ENCODE measurements around the gene TNXB. TPM values are rescaled to one million over a fixed set of nuclear protein-coding genes. Genes with fewer than 3 reads are reported as not detected.

TNXB gene
- total and polyA plus RNA-seq, 9 of the 15 experiments (the other 6 are each of a cell fraction or from before 2014, with no cell fraction given) = 0.14 to 28.1 (median 12.4) TPM

DNA sequence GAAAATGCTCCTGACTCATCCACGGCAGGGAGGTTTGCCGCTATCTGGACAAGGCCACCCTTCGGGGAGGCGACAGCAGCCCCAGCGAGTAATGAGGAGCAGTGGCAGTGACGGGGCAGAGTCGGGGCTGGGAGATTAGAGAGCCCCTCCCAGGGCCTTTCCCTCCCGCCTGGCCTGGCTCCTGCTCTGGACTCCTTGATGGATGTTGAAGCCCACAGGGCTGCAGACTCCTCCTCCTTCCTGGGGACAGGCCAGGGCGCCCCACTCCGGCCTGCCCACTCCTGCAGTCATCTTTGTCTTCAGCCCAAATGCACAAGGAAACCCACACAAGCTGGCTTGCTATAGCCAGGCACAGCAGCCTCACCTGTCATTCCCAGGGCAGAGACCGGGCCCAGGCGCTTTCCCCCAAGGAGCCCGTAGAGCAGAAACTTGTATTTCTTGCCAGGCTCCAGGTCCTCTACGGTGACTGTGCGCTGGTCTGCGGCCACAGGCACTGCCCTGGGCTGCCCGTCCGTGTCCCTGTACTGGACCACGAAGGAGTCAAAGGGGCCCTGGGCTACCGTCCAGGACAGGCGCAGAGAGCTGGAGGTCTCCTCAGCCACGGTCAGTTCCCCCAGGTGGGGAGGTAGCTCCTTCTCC is 63.2 kb downstream of the TNXB start (continued):
- TF ChIP-seq MAZ (CRISPR knock-in tag; conservative IDR thresholded peaks at IDR 0.05 in 1 of 2, IDR thresholded peaks at IDR 0.05 in 1 of 2) (peak; percentile 44 to 55; a peak in 2 of 4 replicates), ZNF551 (CRISPR knock-in tag; IDR thresholded peaks at IDR 0.05) (no peak), ZNF583 (CRISPR knock-in tag; IDR thresholded peaks at IDR 0.05) (0 out of 2 replicates have a peak, but pooled peaks have one; percentile 65), NBN (IDR thresholded peaks at IDR 0.05; ENCODE audit: low read depth) (peak; percentile 46; the same call in 1 of the 2 replicates), POLR2G (IDR thresholded peaks at IDR 0.05; ENCODE audit: low read depth, low read length) (peak; percentile 71), ZNF12 (CRISPR knock-in tag; IDR thresholded peaks at IDR 0.05) (0 out of 2 replicates have a peak, but pooled peaks have one; percentile 19), CREM (IDR thresholded peaks at IDR 0.05; ENCODE audit: low read depth) (peak; percentile 46), ZNF347 (CRISPR knock-in tag; IDR thresholded peaks at IDR 0.05; ENCODE audit: low read depth) (no peak), NR2C1 (IDR thresholded peaks at IDR 0.05) (no peak), NR2C1 (tag; IDR thresholded peaks at IDR 0.05) (peak; percentile 30; the same call in 1 of the 2 replicates), NRF1 (conservative IDR thresholded peaks at IDR 0.05 in 1 of 2, IDR thresholded peaks at IDR 0.05 in 1 of 2) (peak; percentile 55; a peak in 3 of 4 replicates), CXXC5 (CRISPR knock-in tag; IDR thresholded peaks at IDR 0.05) (peak; percentile 65), ATF7 (IDR thresholded peaks at IDR 0.05) (peak; percentile 61; the same call in 1 of the 2 replicates), ETV5 (CRISPR knock-in tag; IDR thresholded peaks at IDR 0.05; ENCODE audit: low read depth) (peak; percentile 29; the same call in 1 of the 2 replicates)
- TF ChIP-seq, protein P1, sequence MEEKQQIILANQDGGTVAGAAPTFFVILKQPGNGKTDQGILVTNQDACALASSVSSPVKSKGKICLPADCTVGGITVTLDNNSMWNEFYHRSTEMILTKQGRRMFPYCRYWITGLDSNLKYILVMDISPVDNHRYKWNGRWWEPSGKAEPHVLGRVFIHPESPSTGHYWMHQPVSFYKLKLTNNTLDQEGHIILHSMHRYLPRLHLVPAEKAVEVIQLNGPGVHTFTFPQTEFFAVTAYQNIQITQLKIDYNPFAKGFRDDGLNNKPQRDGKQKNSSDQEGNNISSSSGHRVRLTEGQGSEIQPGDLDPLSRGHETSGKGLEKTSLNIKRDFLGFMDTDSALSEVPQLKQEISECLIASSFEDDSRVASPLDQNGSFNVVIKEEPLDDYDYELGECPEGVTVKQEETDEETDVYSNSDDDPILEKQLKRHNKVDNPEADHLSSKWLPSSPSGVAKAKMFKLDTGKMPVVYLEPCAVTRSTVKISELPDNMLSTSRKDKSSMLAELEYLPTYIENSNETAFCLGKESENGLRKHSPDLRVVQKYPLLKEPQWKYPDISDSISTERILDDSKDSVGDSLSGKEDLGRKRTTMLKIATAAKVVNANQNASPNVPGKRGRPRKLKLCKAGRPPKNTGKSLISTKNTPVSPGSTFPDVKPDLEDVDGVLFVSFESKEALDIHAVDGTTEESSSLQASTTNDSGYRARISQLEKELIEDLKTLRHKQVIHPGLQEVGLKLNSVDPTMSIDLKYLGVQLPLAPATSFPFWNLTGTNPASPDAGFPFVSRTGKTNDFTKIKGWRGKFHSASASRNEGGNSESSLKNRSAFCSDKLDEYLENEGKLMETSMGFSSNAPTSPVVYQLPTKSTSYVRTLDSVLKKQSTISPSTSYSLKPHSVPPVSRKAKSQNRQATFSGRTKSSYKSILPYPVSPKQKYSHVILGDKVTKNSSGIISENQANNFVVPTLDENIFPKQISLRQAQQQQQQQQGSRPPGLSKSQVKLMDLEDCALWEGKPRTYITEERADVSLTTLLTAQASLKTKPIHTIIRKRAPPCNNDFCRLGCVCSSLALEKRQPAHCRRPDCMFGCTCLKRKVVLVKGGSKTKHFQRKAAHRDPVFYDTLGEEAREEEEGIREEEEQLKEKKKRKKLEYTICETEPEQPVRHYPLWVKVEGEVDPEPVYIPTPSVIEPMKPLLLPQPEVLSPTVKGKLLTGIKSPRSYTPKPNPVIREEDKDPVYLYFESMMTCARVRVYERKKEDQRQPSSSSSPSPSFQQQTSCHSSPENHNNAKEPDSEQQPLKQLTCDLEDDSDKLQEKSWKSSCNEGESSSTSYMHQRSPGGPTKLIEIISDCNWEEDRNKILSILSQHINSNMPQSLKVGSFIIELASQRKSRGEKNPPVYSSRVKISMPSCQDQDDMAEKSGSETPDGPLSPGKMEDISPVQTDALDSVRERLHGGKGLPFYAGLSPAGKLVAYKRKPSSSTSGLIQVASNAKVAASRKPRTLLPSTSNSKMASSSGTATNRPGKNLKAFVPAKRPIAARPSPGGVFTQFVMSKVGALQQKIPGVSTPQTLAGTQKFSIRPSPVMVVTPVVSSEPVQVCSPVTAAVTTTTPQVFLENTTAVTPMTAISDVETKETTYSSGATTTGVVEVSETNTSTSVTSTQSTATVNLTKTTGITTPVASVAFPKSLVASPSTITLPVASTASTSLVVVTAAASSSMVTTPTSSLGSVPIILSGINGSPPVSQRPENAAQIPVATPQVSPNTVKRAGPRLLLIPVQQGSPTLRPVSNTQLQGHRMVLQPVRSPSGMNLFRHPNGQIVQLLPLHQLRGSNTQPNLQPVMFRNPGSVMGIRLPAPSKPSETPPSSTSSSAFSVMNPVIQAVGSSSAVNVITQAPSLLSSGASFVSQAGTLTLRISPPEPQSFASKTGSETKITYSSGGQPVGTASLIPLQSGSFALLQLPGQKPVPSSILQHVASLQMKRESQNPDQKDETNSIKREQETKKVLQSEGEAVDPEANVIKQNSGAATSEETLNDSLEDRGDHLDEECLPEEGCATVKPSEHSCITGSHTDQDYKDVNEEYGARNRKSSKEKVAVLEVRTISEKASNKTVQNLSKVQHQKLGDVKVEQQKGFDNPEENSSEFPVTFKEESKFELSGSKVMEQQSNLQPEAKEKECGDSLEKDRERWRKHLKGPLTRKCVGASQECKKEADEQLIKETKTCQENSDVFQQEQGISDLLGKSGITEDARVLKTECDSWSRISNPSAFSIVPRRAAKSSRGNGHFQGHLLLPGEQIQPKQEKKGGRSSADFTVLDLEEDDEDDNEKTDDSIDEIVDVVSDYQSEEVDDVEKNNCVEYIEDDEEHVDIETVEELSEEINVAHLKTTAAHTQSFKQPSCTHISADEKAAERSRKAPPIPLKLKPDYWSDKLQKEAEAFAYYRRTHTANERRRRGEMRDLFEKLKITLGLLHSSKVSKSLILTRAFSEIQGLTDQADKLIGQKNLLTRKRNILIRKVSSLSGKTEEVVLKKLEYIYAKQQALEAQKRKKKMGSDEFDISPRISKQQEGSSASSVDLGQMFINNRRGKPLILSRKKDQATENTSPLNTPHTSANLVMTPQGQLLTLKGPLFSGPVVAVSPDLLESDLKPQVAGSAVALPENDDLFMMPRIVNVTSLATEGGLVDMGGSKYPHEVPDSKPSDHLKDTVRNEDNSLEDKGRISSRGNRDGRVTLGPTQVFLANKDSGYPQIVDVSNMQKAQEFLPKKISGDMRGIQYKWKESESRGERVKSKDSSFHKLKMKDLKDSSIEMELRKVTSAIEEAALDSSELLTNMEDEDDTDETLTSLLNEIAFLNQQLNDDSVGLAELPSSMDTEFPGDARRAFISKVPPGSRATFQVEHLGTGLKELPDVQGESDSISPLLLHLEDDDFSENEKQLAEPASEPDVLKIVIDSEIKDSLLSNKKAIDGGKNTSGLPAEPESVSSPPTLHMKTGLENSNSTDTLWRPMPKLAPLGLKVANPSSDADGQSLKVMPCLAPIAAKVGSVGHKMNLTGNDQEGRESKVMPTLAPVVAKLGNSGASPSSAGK (IDR thresholded peaks at IDR 0.05) = peak; percentile 85
- TF ChIP-seq, protein P2, sequence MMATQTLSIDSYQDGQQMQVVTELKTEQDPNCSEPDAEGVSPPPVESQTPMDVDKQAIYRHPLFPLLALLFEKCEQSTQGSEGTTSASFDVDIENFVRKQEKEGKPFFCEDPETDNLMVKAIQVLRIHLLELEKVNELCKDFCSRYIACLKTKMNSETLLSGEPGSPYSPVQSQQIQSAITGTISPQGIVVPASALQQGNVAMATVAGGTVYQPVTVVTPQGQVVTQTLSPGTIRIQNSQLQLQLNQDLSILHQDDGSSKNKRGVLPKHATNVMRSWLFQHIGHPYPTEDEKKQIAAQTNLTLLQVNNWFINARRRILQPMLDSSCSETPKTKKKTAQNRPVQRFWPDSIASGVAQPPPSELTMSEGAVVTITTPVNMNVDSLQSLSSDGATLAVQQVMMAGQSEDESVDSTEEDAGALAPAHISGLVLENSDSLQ (IDR thresholded peaks at IDR 0.05) = peak; percentile 70

Data from K562 (cell line).